Measurements from ENCODE around the gene PRPH2.

GRCh38 chr6:42704937-42705374 is 17.4 kb downstream of the PRPH2 start:
- no peak for TF ChIP-seq POLR2A (IDR thresholded peaks at IDR 0.05)
- TF ChIP-seq, protein P1, sequence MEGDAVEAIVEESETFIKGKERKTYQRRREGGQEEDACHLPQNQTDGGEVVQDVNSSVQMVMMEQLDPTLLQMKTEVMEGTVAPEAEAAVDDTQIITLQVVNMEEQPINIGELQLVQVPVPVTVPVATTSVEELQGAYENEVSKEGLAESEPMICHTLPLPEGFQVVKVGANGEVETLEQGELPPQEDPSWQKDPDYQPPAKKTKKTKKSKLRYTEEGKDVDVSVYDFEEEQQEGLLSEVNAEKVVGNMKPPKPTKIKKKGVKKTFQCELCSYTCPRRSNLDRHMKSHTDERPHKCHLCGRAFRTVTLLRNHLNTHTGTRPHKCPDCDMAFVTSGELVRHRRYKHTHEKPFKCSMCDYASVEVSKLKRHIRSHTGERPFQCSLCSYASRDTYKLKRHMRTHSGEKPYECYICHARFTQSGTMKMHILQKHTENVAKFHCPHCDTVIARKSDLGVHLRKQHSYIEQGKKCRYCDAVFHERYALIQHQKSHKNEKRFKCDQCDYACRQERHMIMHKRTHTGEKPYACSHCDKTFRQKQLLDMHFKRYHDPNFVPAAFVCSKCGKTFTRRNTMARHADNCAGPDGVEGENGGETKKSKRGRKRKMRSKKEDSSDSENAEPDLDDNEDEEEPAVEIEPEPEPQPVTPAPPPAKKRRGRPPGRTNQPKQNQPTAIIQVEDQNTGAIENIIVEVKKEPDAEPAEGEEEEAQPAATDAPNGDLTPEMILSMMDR (IDR thresholded peaks at IDR 0.05): no peak

Data from lower leg skin (tissue), 3 donors.